HG03342 (cell line): ENCODE measurements around the gene BTBD9.
A peak's percentile ranks its signal among the peaks of the same experiment; 100 is the strongest.
"Not testable (repeated sequence)": the region's sequence is repeated elsewhere in the genome, so short reads cannot be mapped to it uniquely, and the experiment has no call there.

Source experiments
- ATAC-seq: cut with Tn5 transposase; IDR thresholded peaks from one replicate; pipeline ENCODE4 v1.9.1; 2021; ENCODE audit warnings: mild to moderate bottlenecking, moderate library complexity; ENCODE audit not compliant: unreplicated experiment

Gene BTBD9

DNA sequence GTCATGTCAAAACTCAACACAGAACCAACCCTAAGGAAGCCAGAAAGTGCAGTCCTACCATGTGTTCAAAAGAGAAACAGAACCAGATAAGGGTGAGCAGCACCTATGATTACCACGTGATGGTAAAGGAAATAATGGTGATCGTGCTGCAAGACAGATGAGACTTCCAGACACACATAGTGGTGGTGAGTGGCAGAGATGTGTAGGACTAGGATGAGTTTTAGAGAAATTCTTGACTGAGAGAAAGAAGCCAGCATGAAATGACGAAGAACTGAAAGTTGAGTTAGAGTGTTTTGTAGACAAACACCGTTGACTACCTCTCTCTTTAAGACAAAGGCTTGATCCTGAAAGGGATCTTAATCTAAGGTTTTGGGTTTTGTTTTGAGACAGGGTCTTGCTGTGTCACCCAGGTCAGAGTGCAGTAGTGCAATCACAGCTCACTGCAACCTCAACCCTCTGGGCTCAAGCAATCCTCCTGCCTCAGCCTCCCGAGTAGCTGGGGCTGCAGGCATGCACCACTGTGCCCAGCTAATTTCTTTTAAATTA lies 10.6 kb upstream of the BTBD9 start:
- no peak for ATAC-seq

DNA sequence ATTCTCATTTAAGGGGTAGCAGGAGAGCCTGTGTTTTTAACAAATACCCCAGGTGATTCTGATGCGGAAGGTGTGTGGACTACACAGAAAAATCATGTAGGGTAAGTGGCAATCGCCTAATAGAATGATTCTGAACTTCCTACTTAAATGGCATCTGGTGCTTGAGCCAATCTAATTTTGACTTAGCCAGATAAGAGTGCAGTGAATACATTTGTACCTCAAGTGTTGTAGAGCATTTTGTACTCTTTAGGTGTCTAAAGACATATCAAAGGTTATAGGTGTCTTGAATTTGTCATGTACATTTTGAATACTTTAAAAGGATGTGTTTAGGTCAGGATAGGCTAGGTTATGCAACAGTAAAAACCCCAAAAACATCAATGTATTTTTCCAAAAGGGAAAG lies 10.0 kb upstream of the BTBD9 start:
- ATAC-seq, result no peak

DNA sequence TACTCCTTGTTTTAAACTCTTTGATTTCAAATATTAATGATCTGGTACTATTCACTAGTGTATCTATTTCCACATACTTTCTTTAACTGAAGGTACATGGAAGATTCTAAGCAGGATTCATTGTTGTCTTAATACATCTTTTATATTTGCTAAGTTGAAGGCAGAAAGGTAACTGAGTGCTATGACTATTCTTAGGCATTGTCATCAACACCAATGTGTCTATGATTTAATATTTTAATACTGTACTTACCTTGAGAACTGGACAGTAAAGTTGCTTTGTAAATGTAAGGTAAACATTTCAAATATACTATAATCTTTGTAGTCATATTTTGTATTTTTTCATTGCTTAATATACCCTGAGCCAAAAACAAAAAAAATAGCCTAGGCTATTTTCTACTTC lies 8.9 kb upstream of the BTBD9 start:
- no peak for ATAC-seq

DNA sequence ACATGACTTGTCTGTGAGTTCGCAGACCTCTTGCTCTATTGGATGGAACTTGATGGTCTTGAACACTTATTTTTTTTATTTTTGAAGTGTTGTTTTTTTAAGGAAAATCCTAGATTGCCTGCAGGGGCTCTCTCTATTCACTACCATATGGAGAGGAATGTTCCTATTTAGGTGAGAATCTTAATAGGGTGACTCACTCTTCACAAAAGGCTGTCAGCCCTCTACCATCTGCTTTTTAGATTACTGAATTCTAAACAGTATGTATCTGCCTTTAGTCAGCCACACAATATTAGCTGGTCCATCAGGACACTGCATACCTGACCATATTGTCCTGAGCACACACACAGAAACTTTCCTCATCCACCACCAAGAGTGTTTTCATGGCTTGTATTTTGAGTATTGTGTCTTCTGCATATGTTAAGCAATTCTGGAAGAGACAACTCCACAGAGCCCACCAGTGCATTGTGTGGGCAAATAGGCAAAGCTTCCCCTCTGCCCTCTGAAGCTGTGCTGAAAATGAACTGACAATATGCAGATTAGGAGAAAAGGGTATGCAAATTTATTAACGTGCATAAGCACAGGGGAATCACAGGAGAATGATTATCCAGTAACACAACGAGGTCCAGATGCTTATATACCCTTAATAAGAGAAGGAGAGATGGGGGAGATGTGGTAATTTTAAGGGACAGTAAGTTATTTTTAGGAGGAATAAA lies 6.6 kb upstream of the BTBD9 start:
- no peak for ATAC-seq

DNA sequence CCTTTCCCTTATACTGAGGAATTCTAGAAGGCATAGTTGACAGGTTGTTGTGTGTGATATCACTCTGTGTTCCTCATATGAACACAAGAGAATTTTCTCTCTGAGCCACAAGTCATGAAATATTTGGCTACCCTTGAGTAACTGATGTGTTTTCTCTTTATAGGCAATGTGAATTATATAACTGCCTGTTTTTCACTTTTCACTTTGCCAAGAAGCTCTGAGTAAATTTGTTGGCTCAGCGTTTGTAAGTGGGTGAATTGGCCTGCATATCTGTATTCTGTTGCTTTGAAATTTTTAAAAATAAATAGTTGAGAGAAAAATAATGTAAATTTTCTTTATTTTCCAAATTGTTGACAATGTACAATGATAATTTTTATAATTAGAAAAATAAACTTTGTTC lies 5.2 kb upstream of the BTBD9 start:
- ATAC-seq, result no peak

DNA sequence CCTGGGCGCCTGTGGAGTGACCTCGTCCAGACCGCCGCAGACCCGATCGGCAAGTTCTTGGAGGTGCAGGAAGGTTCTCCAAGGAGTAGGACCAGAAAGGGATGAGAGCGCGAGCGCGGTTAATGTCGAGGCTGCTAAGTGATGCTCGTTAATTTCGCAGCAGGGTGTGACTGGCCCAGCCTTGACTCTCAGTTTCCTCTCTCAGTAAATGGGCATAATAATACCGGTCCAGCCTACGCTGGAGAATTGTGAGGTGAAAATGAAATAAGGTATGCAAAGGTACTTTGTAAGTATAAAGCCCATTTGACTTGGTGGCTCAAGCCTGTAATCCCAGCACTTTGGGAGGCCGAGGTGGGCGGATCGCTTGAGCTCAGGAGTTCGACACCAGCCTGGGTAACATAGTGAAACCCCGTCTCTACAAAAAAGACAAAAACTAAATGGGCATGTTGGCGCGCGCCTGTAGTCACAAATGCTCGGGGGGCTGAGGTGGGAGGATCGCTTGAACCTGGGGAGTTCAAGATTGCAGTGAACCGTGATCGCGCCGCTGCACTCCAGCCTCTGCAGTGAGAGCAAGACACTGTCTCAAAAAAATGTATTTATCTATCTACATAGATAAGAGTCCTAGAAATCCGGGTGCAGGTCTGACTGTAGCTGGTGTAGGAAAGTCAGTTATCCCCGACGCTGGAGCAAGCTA lies 634 bp upstream of the BTBD9 start:
- no peak for ATAC-seq

DNA sequence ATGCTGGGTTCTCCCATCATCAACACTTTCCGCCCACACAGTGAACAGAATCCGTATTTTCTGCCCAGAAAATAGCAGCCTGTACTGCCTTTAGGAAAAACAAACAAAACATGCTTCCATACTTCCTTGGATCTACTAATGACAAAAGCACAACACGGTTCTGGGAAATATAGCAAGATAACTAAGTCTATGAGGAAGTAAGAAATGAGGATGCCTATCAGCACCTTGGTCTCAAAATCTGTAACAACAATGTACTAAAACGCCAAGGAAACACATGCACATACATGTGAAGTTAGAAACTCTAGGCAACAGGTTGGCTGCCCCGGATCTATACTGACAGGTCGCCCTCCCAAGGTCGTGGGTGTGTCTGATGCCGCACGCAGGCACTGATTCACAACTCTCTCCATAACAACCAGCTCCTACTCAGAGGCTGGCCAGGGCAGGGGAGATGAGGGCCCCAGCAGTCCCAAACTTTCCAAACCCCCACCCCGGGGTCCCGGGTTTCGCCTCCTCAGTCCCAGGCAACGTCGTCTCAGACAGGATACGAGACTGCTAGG lies 710 bp downstream of the BTBD9 start:
- peak; percentile 32 for ATAC-seq

DNA sequence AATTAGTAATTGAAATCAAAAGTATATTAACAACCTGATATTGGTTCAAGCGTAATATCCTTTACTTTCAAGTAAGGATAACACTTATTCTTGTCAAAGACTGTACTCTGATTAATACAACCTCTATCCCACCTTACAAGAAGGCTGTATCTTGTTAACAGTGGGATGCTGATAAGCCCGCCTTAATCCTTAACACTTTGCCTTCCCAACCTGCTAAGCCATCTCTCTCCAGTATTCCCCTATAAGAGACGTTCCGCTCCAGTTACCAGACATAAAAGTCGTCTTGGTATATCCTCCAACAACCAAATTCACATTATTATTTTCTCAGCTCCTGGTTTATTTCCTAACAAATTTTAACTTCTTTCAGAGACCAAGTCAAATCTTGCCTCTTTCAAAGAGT lies 2.0 kb downstream of the BTBD9 start:
- ATAC-seq, result no peak

DNA sequence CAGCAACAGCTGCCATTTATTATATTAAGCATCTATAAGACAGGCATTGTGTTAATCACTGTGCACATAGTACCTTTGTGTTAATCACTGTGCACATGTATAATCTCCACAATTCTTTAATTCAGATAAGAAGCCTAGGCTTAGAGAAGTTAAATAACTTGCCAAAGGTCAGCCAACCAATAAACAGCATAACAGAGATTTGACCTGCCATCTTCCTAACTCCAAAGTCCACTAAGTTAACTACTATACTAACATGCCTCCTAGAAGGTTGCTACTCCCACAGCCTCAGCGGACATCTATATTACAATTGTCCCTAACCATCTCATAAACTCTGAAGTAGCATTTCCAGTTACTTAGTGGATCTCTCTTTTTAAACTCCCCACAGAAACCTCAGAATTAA lies 3.7 kb downstream of the BTBD9 start:
- ATAC-seq, result no peak

DNA sequence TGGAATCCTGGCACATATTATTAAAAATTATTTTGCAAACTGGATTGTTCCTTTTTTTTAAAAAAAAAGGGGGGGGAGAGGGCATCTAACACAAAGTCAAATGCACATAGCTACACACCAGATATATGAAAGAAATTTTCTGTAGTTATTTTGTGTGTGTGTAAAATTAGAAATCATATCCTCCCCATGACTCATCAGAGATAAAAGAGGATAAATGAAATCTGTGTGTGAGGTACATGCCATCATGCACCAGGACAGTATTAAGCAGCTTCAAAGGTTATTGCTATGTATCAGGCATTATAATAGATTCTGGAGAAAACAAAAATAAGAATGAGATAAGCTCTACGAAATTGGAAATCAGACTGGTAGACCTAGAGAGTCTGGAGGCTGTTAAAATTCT lies 5.2 kb downstream of the BTBD9 start:
- no peak for ATAC-seq

DNA sequence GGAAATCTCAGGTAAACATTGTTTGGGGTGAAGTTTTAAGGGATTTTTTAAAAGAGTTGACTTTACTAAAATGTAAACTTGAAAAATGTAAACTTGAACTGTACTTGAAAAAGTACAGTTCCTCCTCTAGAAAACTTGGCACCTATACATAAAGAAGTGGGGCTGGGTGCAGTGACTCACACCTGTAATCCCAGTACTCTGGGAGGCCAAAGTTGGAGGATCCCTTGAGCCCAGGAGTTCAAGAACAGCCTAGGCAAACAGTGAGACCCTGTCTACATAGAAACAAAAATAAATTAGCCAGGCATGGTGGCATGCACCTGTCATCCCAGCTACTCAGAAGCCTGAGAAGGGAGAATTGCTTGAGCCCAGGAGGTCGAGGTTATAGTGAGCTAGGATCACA lies 7.2 kb downstream of the BTBD9 start:
- no peak for ATAC-seq

DNA sequence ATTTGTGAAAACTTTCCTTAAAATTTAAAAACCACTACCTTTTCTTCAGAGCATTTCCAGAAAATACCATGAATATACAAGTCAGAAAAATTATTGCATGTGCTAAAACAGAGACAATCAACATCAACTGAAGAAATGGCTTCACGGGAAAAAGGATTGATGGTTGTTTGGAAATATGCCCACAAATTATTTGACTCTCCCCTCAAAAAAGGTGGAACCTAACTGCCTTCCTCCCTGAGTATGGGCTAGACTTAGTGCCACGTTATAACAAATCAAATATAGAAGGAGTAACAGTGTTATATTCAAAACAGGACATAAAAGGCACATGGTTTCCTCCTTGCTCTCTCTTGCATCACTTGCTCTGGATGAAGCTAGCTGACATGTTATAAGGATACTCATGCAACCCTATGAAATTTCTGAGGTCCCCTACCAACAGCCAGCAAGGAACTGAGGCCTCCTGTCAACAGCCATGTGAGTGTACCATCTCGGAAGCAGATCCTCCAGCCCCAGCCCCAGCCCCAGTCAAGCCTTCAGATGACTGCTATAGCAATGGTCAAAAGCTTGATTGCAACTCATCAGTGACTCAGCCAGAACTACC lies 8.4 kb downstream of the BTBD9 start:
- ATAC-seq, result no peak

DNA sequence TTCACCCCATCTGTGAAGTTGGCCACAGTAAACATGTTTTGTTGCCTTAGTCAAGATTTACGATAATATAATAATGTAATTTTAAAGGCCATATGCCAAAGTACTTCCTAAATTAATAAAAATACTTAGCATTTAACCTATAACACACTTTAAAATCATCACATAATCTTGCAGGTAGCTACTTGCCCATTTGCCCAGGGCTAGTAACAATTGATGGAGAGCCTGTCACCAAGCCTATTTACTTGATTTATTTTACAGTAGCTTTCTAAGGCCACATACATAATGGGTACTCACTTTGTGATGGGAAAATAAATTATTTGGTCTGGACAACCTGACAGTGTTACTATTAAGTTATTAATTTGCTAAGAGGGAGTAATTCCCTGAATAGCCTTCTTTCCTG lies 14.5 kb downstream of the BTBD9 start:
- no peak for ATAC-seq

DNA sequence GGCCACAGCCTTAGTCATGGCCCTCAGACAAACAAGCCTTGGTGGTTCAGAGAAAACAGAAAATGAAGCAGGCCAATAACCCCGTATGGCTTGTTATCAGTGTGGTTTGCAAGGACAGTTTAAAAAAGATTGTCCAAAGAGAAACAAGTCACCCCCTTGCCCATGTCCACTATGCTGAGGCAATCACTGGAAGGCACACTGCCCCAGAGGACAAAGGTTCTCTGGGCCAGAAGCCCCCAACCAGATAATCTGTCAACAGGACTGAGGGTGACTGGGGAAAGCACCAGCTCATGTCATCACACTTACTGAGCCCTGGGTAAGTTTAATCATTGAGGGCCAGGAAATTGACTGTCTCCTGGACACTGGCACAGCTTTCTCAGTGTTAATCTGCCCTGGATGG lies 20.4 kb downstream of the BTBD9 start:
- not testable (repeated sequence) for ATAC-seq

DNA sequence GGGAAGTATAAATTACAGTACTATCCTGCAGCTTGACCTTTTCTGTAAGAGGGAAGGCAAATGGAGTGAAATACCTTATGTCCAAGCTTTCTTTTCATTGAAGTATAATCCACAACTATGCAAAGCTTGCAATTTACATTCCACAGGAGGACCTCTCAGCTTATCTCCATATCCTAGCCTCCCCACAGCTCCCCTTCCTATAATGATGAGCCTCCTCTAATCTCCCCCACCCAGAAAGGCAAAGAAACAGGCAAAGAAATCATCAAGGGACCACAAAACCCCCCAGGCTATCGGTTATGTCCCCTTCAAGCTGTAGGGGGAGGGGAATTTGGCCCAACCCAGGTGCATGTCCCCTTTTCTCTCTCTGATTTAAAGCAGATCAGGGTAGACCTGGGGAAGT lies 21.4 kb downstream of the BTBD9 start:
- ATAC-seq, result not testable (repeated sequence)

DNA sequence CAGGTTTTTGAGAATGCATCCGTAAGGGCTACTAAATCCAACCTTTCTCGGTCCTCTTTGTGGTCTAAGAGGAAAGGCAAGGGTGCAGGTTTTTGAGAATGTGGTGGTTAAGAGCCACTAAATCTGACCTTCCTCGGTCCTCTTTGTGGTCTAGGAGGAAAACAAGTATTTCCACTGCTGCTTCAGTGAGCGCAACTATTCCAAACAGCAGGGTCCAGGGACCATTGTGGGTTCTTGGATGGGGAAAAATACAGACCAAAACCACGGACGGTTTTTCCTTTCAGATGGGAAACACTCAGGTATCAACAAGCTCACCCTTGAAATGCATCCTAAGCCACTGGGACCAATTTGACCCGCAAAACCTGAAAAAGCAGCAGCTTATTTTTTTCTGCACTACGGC lies 21.9 kb downstream of the BTBD9 start:
- no peak for ATAC-seq

DNA sequence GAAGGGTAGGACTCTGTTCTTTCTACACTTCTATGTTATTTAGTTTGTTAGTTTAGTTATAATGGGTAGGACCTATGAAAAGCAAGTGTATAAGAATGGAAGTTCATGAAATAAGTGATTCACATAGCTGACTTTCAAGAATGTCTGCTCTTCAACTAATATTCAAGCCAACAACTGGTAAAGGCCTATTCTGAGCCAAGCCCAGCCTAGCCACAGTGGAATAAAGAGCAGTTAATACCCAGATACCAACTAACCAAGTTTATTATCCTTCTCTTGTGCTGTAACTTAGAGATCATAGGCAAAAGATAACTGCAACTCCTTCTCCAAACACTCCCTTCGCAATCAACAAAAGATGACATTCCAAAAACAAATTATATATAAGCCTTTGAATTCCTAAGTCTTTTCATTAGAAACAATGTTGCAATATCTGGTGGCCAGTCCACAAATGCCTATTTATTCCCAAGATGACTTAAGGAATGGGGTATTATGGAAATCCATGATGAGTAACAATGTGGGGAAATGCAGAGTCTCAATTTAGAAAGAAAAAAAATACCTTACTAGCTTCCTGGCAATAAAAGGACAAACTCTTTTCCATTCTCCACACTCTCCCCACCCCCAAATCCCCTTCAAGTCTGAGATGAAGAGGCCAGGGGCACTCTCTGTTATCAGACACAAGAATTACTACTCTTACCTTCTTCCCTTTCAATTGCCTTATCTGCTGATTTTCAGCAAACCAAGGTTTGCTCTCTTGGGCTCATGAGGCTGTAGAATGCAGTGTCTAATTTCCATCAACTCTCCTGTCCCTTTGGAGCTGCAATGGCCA lies 27.4 kb downstream of the BTBD9 start:
- ATAC-seq, result no peak

DNA sequence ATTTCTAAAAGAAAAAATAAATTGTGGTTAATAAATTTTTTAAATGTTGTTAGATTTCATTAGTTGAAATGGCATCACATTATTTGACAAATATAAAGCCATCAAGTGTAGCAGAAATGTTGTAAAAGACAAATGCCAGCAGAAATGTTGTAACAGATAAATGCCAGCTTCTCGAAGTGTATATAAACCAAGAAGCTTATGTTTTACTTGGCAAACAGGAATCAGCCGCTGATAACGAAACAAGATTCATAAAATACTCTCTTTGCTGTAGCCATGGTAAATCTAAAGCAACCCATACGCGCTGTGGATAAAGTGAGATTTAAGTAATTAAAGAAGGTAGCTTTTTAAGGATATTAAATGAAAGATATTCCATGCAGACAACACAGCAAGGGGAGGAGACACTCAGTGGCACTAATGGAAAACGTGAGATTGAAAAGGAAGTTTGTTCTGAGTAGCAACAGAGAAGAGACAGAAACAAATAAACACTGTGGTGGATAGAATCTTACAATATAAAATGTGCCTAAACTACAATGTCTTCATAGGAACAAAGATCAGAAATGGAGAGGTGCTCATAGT lies 29.6 kb downstream of the BTBD9 start:
- no peak for ATAC-seq

DNA sequence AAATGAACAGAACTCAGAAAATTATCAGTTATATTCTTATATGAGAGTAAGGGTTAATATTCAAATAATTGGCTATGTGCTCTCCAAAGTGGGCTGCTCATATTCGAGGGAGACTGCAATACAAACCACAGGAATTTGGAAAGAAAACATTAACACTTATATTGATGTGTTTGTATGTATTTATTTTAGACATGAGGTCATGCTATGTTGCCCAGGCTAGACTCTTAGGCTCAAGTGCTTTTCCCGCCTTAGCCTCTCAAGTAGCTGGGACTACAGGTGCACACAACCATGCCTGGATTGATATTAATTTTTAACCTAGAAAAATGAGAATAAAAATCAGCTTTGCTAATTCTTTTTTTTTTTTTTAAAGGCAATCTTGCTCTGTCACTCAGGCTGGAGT lies 35.0 kb downstream of the BTBD9 start:
- ATAC-seq, result no peak

DNA sequence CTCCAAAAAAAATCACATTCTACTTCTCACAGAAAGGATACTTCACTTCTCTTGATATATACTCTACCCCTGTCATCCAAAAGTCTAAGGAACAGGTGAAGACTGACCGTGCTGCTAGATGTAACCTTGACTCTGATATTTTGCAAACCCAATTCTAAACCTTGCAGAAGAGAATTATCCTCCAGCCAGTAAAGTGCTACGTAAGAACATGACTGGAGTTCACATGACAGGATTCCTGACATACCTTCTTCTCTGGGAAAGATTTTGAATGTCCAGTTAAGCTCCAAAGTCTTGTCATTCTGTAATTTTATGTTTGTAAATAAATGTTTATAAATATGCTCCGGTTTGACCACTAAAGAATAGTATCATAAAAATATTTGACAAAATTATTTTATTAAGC lies 35.8 kb downstream of the BTBD9 start:
- ATAC-seq, result no peak

DNA sequence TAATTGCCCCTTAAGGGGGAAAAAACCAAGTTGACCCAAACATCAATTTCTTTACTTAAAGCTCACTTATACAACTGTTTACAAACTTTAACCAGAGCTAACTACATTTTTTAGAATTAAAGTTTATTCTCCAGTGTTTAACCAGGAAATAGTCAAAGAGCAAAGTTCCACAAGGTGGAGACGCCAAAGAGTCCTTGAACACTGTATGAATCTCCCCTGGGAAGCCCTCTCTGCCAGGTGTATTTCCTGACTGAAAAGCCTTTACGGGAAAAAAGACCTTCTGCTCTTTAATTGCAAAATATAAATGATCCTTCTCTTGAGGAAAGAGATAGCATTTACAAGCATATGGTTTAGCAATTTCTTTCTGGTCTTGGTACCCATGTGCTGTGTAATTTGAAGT lies 36.2 kb downstream of the BTBD9 start:
- no peak for ATAC-seq
